HepG2 (cell line): Measurements from ENCODE around the gene STEAP1B. TPM values are rescaled to one million over a fixed set of nuclear protein-coding genes. Genes with fewer than 3 reads are reported as not detected.

ENCODE experiments used
- AHDC1 ChIP-seq: sonication (generic); formaldehyde crosslinking; IDR thresholded peaks from 2 replicates; pipeline ENCODE4 v1.5.1; 2020; ENCODE audit warnings: mild to moderate bottlenecking, missing genetic modification reagents, borderline replicate concordance
- AHR ChIP-seq: IDR thresholded peaks from 2 replicates; pipeline ENCODE4 v1.6.1; 2018; ENCODE audit warnings: missing genetic modification reagents, missing compliant biosample characterization
- ATF7 ChIP-seq, 2 experiments: fragments of 450-650 bp in 1 of 2; sonication (generic) in 1 of 2; formaldehyde crosslinking in 1 of 2; IDR thresholded peaks; 2 replicates each; pipeline versions ENCODE4 v1.4.0 to v1.6.1; 2016 to 2020; ENCODE audit warnings: antibody characterized with exemption in 1 of 2, mild to moderate bottlenecking in 1 of 2, missing genetic modification reagents in 1 of 2
- GATAD1 ChIP-seq: IDR thresholded peaks from 2 replicates; pipeline ENCODE4 v1.6.1; 2016; ENCODE audit warnings: missing genetic modification reagents, missing compliant biosample characterization
- GFI1 ChIP-seq: sonication (generic); formaldehyde crosslinking; IDR thresholded peaks from 2 replicates; pipeline ENCODE4 v1.5.0; 2020; ENCODE audit warnings: missing genetic modification reagents, mild to moderate bottlenecking, borderline replicate concordance
- KDM3A ChIP-seq: IDR thresholded peaks from 2 replicates; pipeline ENCODE4 v1.6.1; 2018; ENCODE audit warnings: low read depth, missing compliant biosample characterization
- KDM6A ChIP-seq: IDR thresholded peaks from 2 replicates; pipeline ENCODE4 v1.6.1; 2016; ENCODE audit warnings: low read depth
- NFE2 ChIP-seq: sonication (generic); formaldehyde crosslinking; IDR thresholded peaks from 2 replicates; pipeline ENCODE4 v1.4.0; 2020; ENCODE audit warnings: missing genetic modification reagents
- NONO ChIP-seq, 2 experiments: fragments of 450-650 bp in 1 of 2; sonication (generic) in 1 of 2; formaldehyde crosslinking in 1 of 2; IDR thresholded peaks in 1 of 2; conservative IDR thresholded peaks in 1 of 2; 2 replicates each; pipeline versions ENCODE4 v1.6.1 to v1.8.0; 2017 to 2022; ENCODE audit warnings: mild to moderate bottlenecking in 1 of 2, missing genetic modification reagents in 1 of 2, moderate library complexity in 1 of 2
- PHB2 ChIP-seq: fragments of 450-650 bp; IDR thresholded peaks from 2 replicates; pipeline ENCODE4 v1.6.1; 2018; ENCODE audit not compliant: partially characterized antibody
- RXRA ChIP-seq: sonication (generic); formaldehyde crosslinking; IDR thresholded peaks from 2 replicates; pipeline ENCODE4 v1.5.1; 2020; ENCODE audit warnings: missing genetic modification reagents
- SNAPC2 ChIP-seq: sonication (generic); formaldehyde crosslinking; IDR thresholded peaks from 2 replicates; pipeline ENCODE4 v1.8.1; 2022; ENCODE audit warnings: mild to moderate bottlenecking, missing genetic modification reagents
- TAF1 ChIP-seq: sonication (generic); formaldehyde crosslinking; IDR thresholded peaks from 2 replicates; pipeline ENCODE4 v1.4.0; 2020; ENCODE audit warnings: missing genetic modification reagents
- ZBTB20 ChIP-seq: sonication (generic); formaldehyde crosslinking; IDR thresholded peaks from 2 replicates; pipeline ENCODE4 v1.8.1; 2023; ENCODE audit warnings: missing genetic modification reagents, low read depth, mild to moderate bottlenecking, borderline replicate concordance
- ZC3H13 ChIP-seq: sonication (generic); formaldehyde crosslinking; IDR thresholded peaks from 2 replicates; pipeline ENCODE4 v1.8.1; 2023; ENCODE audit warnings: mild to moderate bottlenecking, missing genetic modification reagents, moderate library complexity
- ZMAT3 ChIP-seq: sonication (generic); formaldehyde crosslinking; conservative IDR thresholded peaks from 2 replicates; pipeline ENCODE4 v1.7.0; 2021; ENCODE audit warnings: missing genetic modification reagents
- ZMYM2 ChIP-seq: sonication (generic); formaldehyde crosslinking; IDR thresholded peaks from 2 replicates; pipeline ENCODE4 v1.8.0; 2022; ENCODE audit warnings: mild to moderate bottlenecking, missing genetic modification reagents
- ZNF326 ChIP-seq: sonication (generic); formaldehyde crosslinking; IDR thresholded peaks from 2 replicates; pipeline ENCODE4 v1.4.0; 2020; ENCODE audit warnings: missing genetic modification reagents, borderline replicate concordance
- ZNF331 ChIP-seq: sonication (generic); formaldehyde crosslinking; IDR thresholded peaks from 2 replicates; pipeline ENCODE4 v1.4.0; 2020; ENCODE audit warnings: missing genetic modification reagents
- ZNF577 ChIP-seq: sonication (generic); formaldehyde crosslinking; IDR thresholded peaks from 2 replicates; pipeline ENCODE4 v1.4.0; 2020; ENCODE audit warnings: mild to moderate bottlenecking, low read depth, missing genetic modification reagents, borderline replicate concordance
- polyA plus RNA-seq, 8 experiments: library from polyadenylated mRNA; depleted of rRNA in 3 of 8; stranded (reverse) in 7 of 8; unstranded in 1 of 8; fragments of >200 nt; fragmentation: Illumina TruSeq in 4 of 8; extraction: Trizol in 4 of 8; gene quantifications; 2 replicates each; pipeline versions ENCODE4 v1.2.1 to v1.2.3, GENCODE V29; 2011 to 2016; ENCODE audit warnings: low read depth in 4 of 8, missing spikeins in 1 of 8, mixed read lengths in 1 of 8; ENCODE audit not compliant: insufficient read depth in 1 of 8
- total RNA-seq, 5 experiments: library from RNA; depleted of rRNA; stranded (reverse); fragments of >200 nt; fragmentation: Illumina TruSeq; extraction: Trizol; gene quantifications; 2 replicates each; pipeline ENCODE4 v1.2.3, GENCODE V29; 2016; ENCODE audit warnings: low read depth in 1 of 5

The STEAP1B gene
- total and polyA plus RNA-seq, 2 of the 13 experiments (the other 11 are each of a cell fraction or from before 2014, with no cell fraction given): not detected

- TF ChIP-seq AHDC1 (CRISPR knock-in tag) (peak; percentile 89; the same call in 1 of the 2 replicates), ZMAT3 (CRISPR knock-in tag) (0 out of 2 replicates have a peak, but pooled peaks have one; percentile 51), ZC3H13 (CRISPR knock-in tag) (no peak), TAF1 (CRISPR knock-in tag) (no peak; the same call in 1 of the 2 replicates), ZBTB20 (CRISPR knock-in tag) (peak; percentile 96; the same call in 1 of the 2 replicates), AHR (CRISPR knock-in tag) (peak; percentile 44; the same call in 1 of the 2 replicates), RXRA (CRISPR knock-in tag) (peak; percentile 89), KDM6A (CRISPR knock-in tag) (0 out of 2 replicates have a peak, but pooled peaks have one; percentile 65), ZMYM2 (CRISPR knock-in tag) (peak; percentile 80; the same call in 1 of the 2 replicates), ZNF331 (CRISPR knock-in tag) (peak; percentile 60; the same call in 1 of the 2 replicates), ZNF326 (CRISPR knock-in tag) (no peak), GFI1 (CRISPR knock-in tag) (no peak), NONO (IDR thresholded peaks at IDR 0.05) (no peak), NONO (CRISPR knock-in tag; conservative IDR thresholded peaks at IDR 0.05) (no peak), ZNF577 (CRISPR knock-in tag) (no peak), PHB2 (no peak), GATAD1 (peak; percentile 18; the same call in 1 of the 2 replicates), KDM3A (CRISPR knock-in tag) (0 out of 2 replicates have a peak, but pooled peaks have one; percentile 57), ATF7 (IDR thresholded peaks at IDR 0.05) (peak; percentile 83), ATF7 (CRISPR knock-in tag; IDR thresholded peaks at IDR 0.05) (peak; percentile 99), SNAPC2 (CRISPR knock-in tag) (peak; percentile 82; the same call in 1 of the 2 replicates), NFE2 (CRISPR knock-in tag) (no peak)
Observed at GRCh38 chr7:22433710-22434460, 66.1 kb downstream of the STEAP1B start (continued).
